ENCODE data around the gene KATNBL1.

- TF ChIP-seq CTCF (IDR thresholded peaks at IDR 0.05) (no peak), POLR2A (IDR thresholded peaks at IDR 0.05) (no peak)
These were observed 62.3 kb downstream of the KATNBL1 start for GRCh38 chr15:34147371-34148140.
